Retina (tissue), 1 donor: ENCODE results near the gene BBS1.
"Not testable (repeated sequence)": the region's sequence is repeated elsewhere in the genome, so short reads cannot be mapped to it uniquely, and the experiment has no call there.

Experiments
- DNase-seq: peaks from one replicate; pipeline ENCODE4 v3.0.0-alpha.2; 2016

The BBS1 gene

DNA sequence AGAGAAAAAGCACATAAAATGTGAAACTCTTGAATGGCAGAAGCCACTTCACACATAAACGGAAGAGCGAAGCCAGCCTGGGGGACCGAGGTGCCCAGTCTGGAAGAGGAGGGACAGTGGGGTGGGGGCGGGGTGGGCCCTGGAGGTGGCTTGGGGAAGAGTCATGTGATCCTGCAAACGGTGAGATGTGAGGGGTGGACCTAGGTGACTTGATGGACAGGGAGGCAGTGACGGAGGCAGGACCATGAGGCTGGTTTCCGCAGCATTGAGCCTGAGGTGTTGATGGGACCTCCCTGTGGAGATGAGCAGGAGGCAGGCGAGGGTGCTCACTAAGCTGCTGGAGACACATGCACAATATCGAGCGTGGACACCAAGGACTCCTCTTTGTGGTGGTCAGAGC lies 18.6 kb downstream of the BBS1 start:
- DNase-seq = no peak

DNA sequence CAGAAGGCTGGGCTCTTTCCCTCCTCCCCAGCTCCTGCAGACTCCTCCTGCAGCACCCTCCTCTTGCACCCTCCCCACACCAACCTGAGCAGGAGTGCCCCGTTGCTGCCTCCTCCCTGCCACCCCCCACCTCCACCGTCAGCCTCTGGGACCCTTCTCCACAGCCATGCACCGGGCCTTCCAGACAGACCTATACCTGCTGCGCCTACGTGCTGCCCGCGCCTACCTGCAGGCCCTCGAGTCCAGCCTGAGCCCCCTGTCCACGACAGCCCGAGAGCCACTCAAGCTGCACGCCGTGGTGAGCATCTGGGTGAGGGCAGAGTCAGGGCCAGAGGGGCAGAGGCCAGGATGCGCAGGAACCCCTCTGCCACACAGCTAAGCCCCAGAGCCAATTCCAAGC lies 19.2 kb downstream of the BBS1 start:
- no peak for DNase-seq

DNA sequence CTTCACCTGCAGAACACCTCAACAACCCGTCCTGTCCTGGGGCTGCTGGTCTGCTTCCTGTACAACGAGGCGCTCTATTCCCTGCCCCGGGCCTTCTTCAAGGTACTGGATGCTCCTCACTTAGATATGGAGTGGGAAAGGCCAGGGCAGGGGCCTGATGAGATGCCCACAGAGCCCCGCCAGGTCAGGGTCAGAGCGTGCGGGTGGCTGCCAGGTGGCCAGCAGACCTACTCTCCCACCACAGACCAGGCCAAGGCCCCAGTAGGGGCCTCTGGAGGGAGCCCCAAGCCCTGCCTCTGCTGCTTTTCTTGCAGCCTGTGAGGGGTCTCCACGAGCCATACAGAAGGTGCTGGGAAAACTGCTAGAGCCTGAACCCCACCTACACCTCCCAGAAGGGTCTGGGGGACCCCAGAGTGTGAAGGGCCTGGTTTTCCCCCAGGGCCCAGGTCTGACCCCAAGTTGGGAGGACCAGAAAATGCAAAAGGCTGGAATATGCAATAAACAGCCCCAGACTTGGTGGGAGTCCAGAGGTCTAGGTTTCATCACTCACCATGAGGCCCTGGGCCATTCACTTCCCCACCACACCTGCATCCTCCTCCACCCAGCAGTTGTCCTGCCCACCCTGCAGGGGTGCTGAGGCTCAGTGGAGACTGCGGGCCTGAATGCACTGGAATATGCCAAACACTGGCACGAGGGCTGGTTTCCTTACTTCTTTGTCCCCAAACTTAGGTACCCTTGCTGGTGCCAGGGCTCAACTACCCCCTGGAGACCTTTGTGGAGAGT lies 20.7 kb downstream of the BBS1 start:
- DNase-seq = no peak

DNA sequence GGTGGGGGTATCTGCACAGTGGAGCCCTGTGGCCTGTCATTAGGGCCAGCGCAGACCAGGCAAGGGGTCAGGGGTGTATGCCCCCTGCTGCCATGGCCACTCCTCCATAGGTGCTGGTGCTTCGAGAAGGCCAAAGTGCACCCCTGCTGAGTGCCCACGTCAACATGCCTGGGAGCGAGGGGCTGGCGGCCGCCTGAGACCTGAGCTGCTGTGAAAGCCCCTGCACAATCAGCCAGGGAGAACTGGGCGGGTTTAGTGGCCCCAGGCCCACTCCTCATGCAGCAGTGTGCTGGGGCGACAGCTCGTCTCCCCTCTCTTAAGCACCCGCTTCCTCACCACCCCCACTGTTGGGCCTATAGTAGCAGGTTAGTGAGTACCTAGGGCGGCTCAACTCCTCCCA lies 21.4 kb downstream of the BBS1 start:
- no peak for DNase-seq

DNA sequence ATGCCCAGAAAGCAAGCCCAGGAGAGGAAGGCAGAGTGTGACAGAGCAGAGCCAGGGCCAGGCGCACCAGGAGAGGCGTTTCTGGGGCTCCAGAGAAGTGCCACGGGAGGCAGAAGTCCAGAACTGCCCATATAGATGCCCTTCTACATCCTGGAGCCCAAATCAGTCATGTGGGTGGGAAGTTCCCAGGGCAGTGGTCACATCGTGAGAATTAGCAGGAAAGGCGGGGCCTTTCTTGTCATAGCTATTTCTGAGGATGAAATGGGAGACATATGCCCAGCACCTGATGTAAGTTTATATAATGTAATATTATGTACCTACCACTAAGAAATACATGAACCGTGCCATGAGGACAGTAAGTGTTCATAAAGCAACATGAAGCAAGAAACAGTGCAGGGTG lies 22.3 kb downstream of the BBS1 start:
- no peak for DNase-seq

DNA sequence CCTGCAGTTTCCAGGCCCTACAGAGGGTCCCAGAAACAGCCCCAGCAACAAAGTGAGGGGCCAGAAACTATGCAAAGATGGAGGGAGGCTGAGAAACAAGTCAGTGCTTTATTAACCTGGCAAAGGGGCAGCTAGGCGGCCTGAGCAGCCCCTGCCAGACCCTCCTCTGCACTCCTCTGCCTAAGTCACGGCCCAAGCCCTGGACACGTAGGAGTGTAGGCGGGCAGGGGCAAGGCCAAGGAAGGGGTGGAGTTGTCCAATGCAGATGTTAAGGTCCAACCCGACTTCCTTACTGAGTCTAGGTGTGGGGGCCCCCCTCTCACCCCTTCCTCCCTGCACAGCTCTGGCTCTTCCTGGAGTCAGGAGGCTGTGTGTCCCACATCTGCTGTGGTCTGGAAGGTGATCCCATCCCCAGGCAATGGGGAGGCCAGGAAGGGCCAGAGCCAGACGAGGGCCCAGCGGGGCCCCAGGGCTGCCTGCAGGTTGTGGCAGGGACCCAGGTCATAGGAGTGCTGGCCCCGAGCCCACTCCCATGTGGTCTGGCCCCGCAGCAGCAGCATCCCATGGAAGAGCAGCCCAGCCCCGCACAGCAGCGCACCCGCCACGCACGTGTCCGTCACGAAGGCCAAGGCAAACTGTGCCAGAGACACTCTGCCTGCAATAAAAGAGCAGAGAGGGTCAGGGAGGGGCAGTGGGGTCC lies 28.9 kb downstream of the BBS1 start:
- DNase-seq = no peak

DNA sequence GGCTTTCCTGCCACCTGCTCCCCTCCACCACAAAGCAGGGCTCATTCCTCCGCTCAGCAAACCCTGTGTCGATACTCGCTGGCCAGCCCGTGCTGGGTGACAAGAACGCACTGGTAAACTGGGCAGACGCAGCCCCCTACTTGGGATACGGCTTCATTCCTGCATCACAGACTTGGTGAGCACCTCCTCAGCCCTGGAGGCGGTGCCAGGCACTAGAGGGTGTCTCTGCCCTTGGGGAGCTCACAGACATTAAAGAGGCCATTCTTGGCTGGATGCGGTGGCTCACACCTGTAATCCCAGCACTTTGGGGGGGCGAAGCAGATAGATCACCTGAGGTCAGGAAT lies 29.4 kb downstream of the BBS1 start:
- no peak for DNase-seq

DNA sequence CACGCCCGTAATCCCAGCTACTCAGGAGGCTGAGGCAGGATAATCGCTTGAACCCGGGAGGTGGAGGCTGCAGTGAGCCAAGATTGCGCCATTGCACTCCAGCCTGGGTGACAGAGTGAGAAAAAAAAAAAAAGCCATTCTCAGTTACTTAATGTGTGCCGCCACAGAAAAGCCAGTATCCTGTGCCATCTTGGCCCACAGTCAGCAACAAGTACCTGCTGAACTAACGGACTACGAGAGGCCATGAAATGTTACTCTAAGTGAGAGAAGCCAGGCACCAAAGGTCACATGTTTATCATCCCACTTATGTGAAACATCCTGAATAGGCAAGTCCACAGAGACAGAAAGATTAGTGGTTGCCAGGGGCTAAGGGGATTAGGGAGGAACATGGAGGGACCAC lies 30.2 kb downstream of the BBS1 start:
- DNase-seq = not testable (repeated sequence)

DNA sequence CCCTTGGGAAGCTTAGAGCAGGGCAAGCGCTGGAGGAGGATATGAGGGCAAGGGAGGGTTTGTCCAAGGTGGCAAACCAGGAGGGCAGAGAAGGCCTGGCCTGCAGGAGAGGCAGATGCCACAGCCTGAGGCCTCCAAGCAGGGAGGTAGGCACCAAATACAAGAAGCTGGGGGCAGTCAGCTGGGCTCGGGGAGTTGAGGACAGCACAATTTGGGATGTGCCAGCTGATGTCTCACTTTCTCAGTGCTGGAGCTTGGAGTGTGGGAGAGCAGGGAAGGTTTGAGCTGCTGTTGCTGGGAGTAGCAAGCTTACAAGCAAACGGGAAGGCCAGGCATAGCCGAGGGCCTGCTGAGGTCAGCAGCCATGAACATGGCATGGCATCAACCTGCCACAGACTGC lies 31.5 kb downstream of the BBS1 start:
- DNase-seq = no peak

DNA sequence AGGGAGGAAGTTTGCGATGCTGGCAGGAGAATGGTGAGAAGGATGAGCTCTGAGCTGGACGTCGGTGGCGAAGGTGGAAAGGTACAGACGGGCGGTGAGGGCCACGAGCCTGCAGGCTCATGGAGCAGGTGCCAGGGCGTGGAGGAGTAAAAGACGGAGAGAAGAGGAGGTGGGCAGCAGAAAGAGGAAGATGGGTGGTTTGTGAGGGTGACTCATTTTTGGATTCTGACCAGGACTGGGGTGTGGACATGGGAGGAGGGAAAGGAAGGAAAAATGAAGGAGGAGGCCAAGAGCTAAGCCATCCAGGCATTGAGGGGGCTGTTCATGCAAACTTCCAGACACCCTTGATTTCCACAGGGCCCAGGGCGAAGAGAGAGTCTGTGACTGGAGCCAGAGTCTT lies 31.9 kb downstream of the BBS1 start:
- DNase-seq = no peak

DNA sequence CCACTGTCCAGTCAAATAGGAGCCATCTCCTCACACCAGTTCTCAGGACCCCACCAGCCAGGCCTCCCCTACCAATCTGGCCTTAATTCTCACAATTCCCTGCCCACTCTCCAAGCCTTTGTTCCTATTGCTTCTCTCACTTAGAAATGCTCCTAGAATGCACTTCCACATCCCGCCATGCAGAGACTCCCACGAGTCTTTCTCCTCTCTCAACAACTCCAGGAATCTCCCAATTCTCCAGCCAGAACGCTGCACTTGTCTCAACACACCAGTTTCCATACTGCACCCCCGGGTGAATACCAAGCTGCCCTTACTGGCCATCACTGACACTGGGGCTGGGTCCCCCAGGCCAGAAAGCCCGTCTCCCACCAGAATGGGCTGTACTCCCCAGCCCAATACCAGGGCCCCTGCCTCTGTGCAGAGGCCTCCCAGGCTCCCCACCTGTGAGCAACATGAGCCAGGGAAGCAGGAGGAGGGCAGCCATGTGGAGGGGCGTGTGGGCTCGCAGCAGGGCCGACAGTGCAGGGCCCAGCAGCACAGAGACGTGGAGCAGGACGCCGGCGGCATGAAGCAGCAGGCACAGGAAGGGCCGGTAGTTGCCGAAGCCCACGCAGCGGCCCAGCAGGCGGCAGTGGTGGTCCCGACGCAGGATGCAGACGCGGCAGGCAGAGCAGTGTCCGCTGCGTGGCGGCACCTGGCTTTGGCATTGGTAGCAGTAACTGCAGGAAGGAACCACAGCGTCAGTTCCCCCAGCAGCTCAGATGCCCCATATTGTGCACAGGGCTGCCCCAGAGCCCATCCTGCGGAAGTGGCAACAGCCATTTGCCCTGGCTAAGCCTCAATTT lies 33.0 kb downstream of the BBS1 start:
- DNase-seq = peak; percentile 78

DNA sequence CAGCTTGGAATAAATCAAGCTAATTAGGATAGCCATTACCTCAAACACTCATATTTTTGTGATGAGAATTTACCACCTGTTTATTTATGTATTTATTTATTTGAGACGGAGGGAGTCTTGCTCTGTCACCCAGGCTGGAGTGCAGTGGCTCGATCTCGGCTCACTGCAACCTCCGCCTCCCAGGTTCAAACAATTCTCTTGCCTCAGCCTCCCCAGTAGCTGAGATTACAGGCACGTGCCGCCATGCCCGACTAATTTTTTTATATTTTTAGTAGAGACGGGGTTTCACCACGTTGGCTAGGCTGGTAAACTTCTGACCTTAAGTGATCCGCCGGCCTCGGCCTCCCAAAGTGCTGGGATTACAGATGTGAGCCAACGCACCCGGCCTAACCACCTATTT lies 34.5 kb downstream of the BBS1 start:
- DNase-seq = not testable (repeated sequence)

DNA sequence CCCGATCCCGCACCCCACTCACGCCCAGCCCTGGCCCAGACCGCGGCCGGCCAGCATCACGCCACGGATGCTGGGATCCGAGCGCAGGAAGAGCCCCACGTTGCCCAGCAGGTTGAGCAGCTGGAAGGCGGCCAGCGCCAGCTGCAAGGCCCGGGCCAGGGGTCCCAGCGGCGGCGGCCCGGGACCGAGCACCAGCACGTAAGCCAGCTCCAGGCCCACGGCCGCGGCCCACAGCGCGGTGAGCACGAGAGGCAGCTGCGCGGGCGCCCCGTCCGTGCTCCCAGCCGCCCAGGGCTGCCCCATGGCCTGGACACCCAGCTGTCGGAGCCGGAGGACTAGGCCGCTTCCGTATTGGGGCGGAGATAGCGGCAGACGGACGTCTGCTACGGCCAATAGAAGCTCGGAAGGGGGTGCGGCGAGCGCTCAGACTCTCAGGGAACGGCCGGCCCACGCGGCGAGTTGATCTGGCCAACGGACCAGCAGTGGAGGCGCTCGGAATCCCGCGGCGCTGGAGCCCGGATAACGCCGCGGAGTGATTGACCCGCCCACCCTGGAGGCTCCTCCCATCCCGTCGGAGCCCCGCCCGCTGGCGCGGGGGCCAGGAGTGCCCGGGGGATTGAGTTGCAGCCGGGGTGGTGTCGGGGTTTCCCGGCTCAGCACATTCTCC lies 35.4 kb downstream of the BBS1 start, which contains the start of gene ZDHHC24:
Gene ZDHHC24 (minus strand): TSS at position 348 of the 667 bp plus-strand sequence. CDS start 45 bp downstream, at position 303.
- peak; percentile 96 for DNase-seq

DNA sequence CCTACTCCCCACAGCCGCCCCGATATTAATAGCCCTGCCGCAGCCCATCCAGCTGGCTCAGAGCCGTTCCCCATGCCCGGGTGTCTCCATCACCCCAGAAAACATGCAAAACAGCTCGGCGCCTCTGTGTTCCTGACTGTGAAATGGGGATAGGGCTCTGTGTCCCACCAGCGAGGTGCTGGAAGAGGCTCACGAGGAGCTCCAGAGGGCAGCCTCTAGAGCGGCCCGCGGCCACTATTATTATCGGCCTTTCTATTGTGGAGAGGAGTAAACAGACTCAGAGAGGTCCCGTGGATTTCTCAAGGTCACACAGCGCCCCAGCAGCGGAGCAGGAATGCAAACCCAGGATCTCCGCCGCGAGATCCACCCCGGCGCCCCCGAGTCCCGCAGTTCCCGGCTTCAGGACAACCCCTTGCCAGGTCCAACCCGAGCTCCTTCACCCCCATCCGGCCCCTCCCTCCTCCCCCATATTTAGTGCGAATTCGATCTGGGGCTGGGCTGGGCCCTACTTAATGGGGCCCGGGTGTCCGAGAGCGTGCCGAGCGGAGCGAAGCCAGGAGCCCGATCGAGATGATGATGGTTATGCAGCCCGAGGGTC lies 36.0 kb downstream of the BBS1 start, which contains the start of gene ACTN3:
Gene ACTN3 (plus strand): TSS at position 536 of the 598 bp plus-strand sequence. CDS start 35 bp downstream, at position 571.
- DNase-seq = no peak

DNA sequence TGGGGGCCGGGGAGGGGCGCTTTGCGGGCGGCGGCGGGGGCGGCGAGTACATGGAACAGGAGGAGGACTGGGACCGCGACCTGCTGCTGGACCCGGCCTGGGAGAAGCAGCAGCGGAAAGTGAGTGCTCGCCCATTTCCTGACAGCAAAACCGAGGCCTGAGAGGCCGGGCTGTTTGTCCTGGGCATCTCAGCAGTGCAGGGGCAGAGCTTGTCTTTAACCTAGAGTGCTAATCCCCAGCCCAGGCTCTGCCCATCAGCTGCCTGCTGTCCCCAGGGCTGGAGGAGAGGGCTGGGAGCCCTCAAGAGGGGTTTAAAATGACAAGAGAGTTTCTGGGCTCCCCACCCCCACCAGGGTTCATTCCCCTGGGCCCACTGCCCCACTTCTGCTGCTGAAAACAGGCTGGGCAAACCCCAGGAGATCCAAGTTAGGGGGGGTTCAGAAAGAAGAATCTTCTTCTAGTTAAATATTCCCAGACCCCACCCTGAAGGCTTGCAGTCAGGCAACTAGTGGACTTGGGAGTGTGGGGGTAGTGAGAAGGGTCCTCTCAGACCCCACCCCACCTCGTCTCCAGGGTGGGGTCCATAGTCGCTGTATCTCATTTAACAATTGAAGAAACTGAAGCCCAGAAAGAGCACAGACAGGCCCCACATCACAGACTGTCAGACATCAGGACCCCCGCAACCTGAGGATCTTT lies 36.7 kb downstream of the BBS1 start:
- no peak for DNase-seq

DNA sequence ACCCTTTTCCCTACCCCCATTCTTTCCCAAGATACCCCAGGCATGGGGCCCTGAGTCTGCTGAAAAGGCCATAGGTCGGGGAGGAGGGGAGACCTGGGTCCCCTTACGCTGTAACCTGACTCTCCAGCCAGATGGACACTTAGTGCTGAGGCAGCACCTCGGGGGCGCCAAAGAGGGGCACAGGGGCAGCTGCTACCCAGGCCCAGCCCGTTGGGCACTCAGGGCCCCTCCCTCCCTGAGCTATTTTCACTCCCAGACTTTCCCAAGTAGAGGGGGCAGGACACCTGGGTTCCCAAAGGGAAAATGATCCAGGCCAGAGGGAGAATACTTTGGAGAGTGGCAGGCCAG lies 37.2 kb downstream of the BBS1 start:
- DNase-seq = no peak

DNA sequence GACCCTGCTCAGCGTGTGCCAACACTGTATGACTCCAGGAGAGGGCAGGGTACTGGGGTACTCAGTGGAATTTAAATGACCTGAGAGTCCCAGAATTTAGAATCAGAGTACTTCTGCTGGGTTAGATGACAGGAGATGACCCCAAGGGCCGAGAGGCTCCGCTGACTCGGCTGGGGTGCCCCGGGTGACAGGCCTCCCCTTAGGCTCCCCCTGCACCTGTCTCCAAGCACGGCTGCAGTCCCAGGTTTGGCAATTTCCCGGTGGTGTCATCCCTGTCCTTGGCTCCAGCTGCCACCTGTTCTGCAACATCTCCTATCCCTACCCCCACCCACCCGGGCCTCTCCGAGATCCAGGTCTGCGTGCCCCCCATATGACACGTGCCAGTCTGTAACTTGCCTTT lies 37.6 kb downstream of the BBS1 start:
- DNase-seq = no peak

DNA sequence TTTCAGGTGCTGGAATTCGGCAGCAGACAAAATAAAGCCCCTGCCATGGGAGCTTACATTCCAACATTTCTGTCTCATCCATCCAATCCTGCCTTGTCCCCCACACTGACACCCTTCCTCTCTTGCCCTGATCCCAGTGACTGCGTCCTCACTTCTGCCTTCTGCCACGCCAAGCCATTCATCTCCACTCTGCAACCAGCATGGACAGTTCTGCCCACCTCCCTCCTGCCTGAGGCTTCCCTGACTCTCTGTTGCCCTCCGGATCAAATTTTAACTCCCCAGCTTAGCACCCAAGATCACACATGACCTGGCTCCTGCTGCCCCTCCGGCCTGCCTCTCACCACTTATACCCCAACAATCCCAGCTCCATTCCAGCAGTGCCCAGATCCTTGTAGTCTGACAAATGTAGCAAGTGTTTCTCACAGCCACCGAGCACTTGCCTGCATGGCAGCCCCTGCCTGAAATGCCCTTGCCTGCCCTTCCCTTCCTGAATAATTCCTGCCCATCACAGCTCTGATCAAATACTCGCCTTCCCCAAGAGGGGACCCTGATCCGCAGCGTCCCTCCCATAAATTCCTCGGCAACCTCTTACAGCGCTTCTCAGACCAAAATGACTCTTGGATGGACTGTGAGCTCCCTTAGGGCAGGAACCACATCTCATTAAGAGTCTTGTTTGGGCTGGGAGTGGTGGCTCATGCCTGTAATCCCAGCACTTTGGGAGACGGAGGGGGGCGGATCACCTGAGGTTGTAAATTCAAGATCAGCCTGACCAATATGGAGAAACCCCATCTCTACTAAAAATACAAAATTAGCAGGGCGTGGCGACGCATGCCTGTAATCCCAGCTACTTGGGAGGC lies 38.6 kb downstream of the BBS1 start:
- no peak for DNase-seq

DNA sequence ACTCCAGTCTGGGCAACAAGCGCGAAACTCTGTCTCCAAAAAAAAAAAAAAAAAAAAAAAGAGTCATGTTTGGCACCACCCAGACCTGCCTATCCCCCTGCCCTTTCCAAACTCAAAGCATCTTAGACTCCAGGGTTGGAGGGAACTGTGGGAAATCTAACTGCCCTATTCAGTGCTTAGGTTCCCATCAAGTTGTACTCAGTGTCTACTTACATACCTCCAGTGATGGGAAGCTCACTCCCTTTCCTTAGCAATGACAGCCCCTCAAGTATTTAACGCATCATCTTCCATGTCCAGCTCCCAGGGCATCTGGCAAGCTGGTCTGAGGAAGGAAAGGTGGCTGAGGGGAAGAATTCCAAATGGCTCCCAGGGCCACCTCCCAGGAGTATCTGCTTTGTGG lies 39.3 kb downstream of the BBS1 start:
- no peak for DNase-seq

DNA sequence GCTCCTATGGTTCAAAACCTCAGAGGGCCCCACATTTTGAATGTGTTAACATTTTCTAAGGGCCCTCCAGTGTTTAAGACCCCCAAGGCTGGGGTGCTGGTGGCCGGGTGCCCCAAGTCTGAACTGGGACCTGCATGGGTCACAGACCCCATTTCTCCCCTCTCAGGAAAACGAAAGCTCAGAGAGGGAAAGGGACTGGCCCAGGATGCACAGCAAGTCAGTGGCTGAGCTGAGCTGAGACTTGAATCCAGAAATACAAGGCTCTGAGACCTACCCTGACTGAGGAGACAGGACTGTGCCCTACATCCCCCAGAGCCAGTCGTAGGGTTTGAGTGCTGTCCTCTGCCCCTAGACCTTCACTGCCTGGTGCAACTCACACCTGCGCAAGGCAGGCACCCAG lies 40.5 kb downstream of the BBS1 start:
- DNase-seq = no peak

DNA sequence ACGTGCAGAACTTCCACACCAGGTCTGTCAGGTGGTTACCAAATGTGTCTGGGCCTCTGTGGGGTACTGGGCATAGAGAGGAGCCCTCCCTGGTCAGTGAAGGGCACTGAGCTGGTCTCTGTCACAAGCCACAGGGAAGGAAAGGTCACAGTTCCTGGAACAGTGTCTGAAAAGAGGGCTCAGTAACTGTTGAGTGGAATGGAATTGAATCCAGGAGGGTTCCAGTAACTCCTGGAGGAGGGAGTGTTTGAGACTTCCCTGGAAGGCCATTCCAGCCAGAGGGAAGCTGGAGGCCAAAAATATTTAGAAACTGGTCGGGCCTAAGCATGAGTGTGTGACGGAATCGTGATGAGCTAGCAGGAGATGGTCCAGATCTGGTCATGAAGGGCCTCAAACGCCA lies 44.2 kb downstream of the BBS1 start:
- DNase-seq = no peak
